GM23338 (cell line): Measurements from ENCODE around the gene SMYD3. TPM values are rescaled to one million over a fixed set of nuclear protein-coding genes. Genes with fewer than 3 reads are reported as not detected.

Experiments
- ATAC-seq: fragments of 200-7000 bp; cut with Tn5 transposase; 3 replicates; pipeline ENCODE4 v1.9.1; 2020
- DNase-seq: peaks from one replicate; pipeline ENCODE4 v3.0.0-alpha.2; 2015; ENCODE audit warnings: low spot score
- H2AFZ ChIP-seq: fragments of 200-600 bp; sonication (generic); 2 replicates; pipeline ENCODE4 v1.8.0; 2016; ENCODE audit warnings: antibody characterized with exemption, mild to moderate bottlenecking, moderate library complexity
- H3F3A ChIP-seq: fragments of 200-600 bp; sonication (generic); replicated peaks from 2 replicates; pipeline ENCODE4 v1.8.0; 2017; ENCODE audit warnings: antibody characterized with exemption, mixed run types, low read depth
- H3K27ac ChIP-seq: fragments of 200-600 bp; sonication (generic); 2 replicates; pipeline ENCODE4 v1.6.1; 2016; ENCODE audit warnings: low read depth
- H3K27me3 ChIP-seq: fragments of 200-600 bp; sonication (generic); 2 replicates; pipeline ENCODE4 v1.8.0; 2016; ENCODE audit warnings: mild to moderate bottlenecking, mixed run types, moderate library complexity; ENCODE audit not compliant: insufficient read depth
- H3K36me3 ChIP-seq: fragments of 200-600 bp; sonication (generic); 2 replicates; pipeline ENCODE4 v1.8.0; 2016; ENCODE audit warnings: mild to moderate bottlenecking; ENCODE audit not compliant: insufficient read depth
- H3K4me1 ChIP-seq: fragments of 200-600 bp; sonication (generic); 2 replicates; pipeline ENCODE4 v1.8.0; 2016; ENCODE audit warnings: mild to moderate bottlenecking, moderate library complexity; ENCODE audit not compliant: insufficient read depth
- H3K4me2 ChIP-seq: fragments of 200-600 bp; sonication (generic); 2 replicates; pipeline ENCODE4 v1.7.1; 2017; ENCODE audit warnings: mixed run types
- H3K4me3 ChIP-seq: fragments of 200-600 bp; sonication (generic); 2 replicates; pipeline ENCODE4 v1.6.1; 2016; ENCODE audit warnings: mixed run types
- H3K79me2 ChIP-seq: fragments of 200-600 bp; sonication (generic); replicated peaks from 2 replicates; pipeline ENCODE4 v1.8.0; 2017; ENCODE audit warnings: mild to moderate bottlenecking; ENCODE audit not compliant: insufficient read depth
- H3K9me2 ChIP-seq: fragments of 200-600 bp; sonication (generic); 2 replicates; pipeline ENCODE4 v1.8.0; 2017; ENCODE audit not compliant: insufficient read depth
- H4K20me1 ChIP-seq: fragments of 200-600 bp; sonication (generic); replicated peaks from 2 replicates; pipeline ENCODE4 v1.8.0; 2017; ENCODE audit warnings: mild to moderate bottlenecking; ENCODE audit not compliant: insufficient read depth
- H3K27ac Mint-ChIP-seq: 2 replicates; pipeline ENCODE4 v1.8.0; 2020; ENCODE audit warnings: inconsistent platforms, mild to moderate bottlenecking, moderate library complexity, mixed read lengths
- H3K27me3 Mint-ChIP-seq: 3 replicates; pipeline ENCODE4 v1.8.0; 2022; ENCODE audit warnings: low read depth, mild to moderate bottlenecking, moderate library complexity, mixed read lengths, inconsistent platforms; ENCODE audit not compliant: insufficient read depth, poor library complexity
- H3K36me3 Mint-ChIP-seq: 3 replicates; pipeline ENCODE4 v1.8.0; 2021; ENCODE audit warnings: low read depth, mild to moderate bottlenecking, inconsistent platforms, moderate library complexity, mixed read lengths
- H3K4me1 Mint-ChIP-seq: 3 replicates; pipeline ENCODE4 v1.8.0; 2020; ENCODE audit warnings: mild to moderate bottlenecking, inconsistent platforms, mixed read lengths
- H3K4me3 Mint-ChIP-seq: 3 replicates; pipeline ENCODE4 v1.8.0; 2021; ENCODE audit warnings: moderate library complexity, mild to moderate bottlenecking, inconsistent platforms, mixed read lengths
- H3K9me3 Mint-ChIP-seq: 3 replicates; pipeline ENCODE4 v1.8.0; 2020; ENCODE audit warnings: moderate library complexity, mild to moderate bottlenecking, inconsistent platforms, mixed read lengths
- CREB1 ChIP-seq: fragments of 250-450 bp; sonication (Bioruptor Pico); IDR thresholded peaks from 2 replicates; pipeline ENCODE4 v1.5.0; 2020; ENCODE audit warnings: low read depth, mild to moderate bottlenecking, moderate library complexity
- CTCF ChIP-seq, 2 experiments: fragments of 200-600 bp in 1 of 2; sonication (generic) in 1 of 2; conservative IDR thresholded peaks; 2 replicates each; pipeline versions ENCODE4 v1.5.1 to v1.6.1; 2016 to 2017; ENCODE audit warnings: antibody characterized with exemption in 2 of 2, low read depth in 2 of 2, mild to moderate bottlenecking in 2 of 2, moderate library complexity in 1 of 2
- ETS1 ChIP-seq: IDR thresholded peaks from 2 replicates; pipeline ENCODE4 v1.6.1; 2016; ENCODE audit warnings: antibody characterized with exemption
- EZH2 ChIP-seq: fragments of 200-600 bp; sonication (generic); IDR thresholded peaks from one replicate; pipeline ENCODE4 v1.8.0; 2017; ENCODE audit warnings: antibody characterized with exemption, mild to moderate bottlenecking, low read depth; ENCODE audit not compliant: unreplicated experiment
- EZH2phosphoT487 ChIP-seq: fragments of 200-600 bp; sonication (generic); IDR thresholded peaks from one replicate; pipeline ENCODE4 v1.8.1; 2018; ENCODE audit warnings: antibody characterized with exemption; ENCODE audit not compliant: unreplicated experiment
- JUNB ChIP-seq: IDR thresholded peaks from one replicate; pipeline ENCODE4 v1.6.1; 2016; ENCODE audit warnings: antibody characterized with exemption; ENCODE audit not compliant: unreplicated experiment
- NANOG ChIP-seq: IDR thresholded peaks from 2 replicates; pipeline ENCODE4 v1.6.1; 2016; ENCODE audit warnings: antibody characterized with exemption, borderline replicate concordance
- POLR2AphosphoS5 ChIP-seq: IDR thresholded peaks from 2 replicates; pipeline ENCODE4 v1.6.1; 2016; ENCODE audit warnings: antibody characterized with exemption, low read depth
- REST ChIP-seq: IDR thresholded peaks from one replicate; pipeline ENCODE4 v1.6.1; 2018; ENCODE audit warnings: antibody characterized with exemption; ENCODE audit not compliant: unreplicated experiment
- STAT1 ChIP-seq: IDR thresholded peaks from one replicate; pipeline ENCODE4 v1.6.1; 2016; ENCODE audit warnings: antibody characterized with exemption; ENCODE audit not compliant: unreplicated experiment
- ZNF114 ChIP-seq: fragments of 250-450 bp; sonication (Bioruptor Pico); IDR thresholded peaks from 2 replicates; pipeline ENCODE4 v1.5.0; 2020; ENCODE audit warnings: mild to moderate bottlenecking, moderate library complexity
- ZNF331 ChIP-seq: fragments of 250-450 bp; sonication (Bioruptor Pico); IDR thresholded peaks from 2 replicates; pipeline ENCODE4 v1.5.0; 2020; ENCODE audit warnings: low read depth, mild to moderate bottlenecking, moderate library complexity
- ZNF462 ChIP-seq: fragments of 250-450 bp; sonication (Bioruptor Pico); IDR thresholded peaks from 2 replicates; pipeline ENCODE4 v1.5.0; 2020; ENCODE audit warnings: mild to moderate bottlenecking, moderate library complexity
- polyA plus RNA-seq: library from polyadenylated mRNA; unstranded; fragments of >200 nt; fragmentation: Nextera tagmentation; extraction: Ambion mirVana; gene quantifications from 2 replicates; pipeline ENCODE4 v1.2.1, GENCODE V29; 2016
- total RNA-seq: library from RNA; depleted of rRNA; stranded (reverse); fragments of >200 nt; shearing (Covaris generic); gene quantifications from 2 replicates; pipeline ENCODE4 v1.2.3, GENCODE V29; 2014

The SMYD3 gene
- total and polyA plus RNA-seq, 2 experiments from 2014 or later, result 31.8 to 34.4 TPM

- Mint-ChIP-seq H3K4me3 (no peak overlapping the region), H3K4me1 (peaks cover 6% of the 10 kb centered on the region; the same call in 2 of the 3 replicates), H3K9me3 (peaks cover 3% of the 10 kb centered on the region; the same call in 2 of the 3 replicates), H3K27me3 (peaks cover 1% of the 10 kb centered on the region), H3K36me3 (no peaks in the 10 kb centered on the region), H3K27ac (no peak overlapping the region)
- Histone ChIP-seq H3K27me3 (no peaks in the 10 kb centered on the region), H4K20me1 (no peaks in the 10 kb centered on the region), H2AFZ (no peak overlapping the region), H3F3A (no peaks in the 10 kb centered on the region), H3K9me2 (no peaks in the 10 kb centered on the region), H3K4me1 (peaks cover 6% of the 10 kb centered on the region; the same call in 1 of the 2 replicates), H3K4me2 (no peak overlapping the region), H3K4me3 (no peak overlapping the region), H3K27ac (no peak overlapping the region), H3K79me2 (no peaks in the 10 kb centered on the region), H3K36me3 (no peaks in the 10 kb centered on the region)
- DNase-seq (no peak), ATAC-seq (no peak)
- TF ChIP-seq STAT1, result no peak
- TF ChIP-seq ZNF114 (CRISPR knock-in tag), result no peak
- no peak for TF ChIP-seq ZNF331 (CRISPR knock-in tag)
- no peak for TF ChIP-seq NANOG
- TF ChIP-seq CTCF (conservative IDR thresholded peaks at IDR 0.05; ENCODE audit: low read depth in 2 of 2), result no peak
- TF ChIP-seq EZH2phosphoT487, result no peak
- no peak for TF ChIP-seq EZH2
- no peak for TF ChIP-seq CREB1 (CRISPR knock-in tag)
- TF ChIP-seq REST, result no peak
- TF ChIP-seq JUNB, result no peak
- TF ChIP-seq ZNF462, result no peak
- no peak for TF ChIP-seq POLR2AphosphoS5
- no peak for TF ChIP-seq ETS1
These were observed 465.7 kb downstream of the SMYD3 start for GRCh38 chr1:246041360-246041759.
